ENCODE measurements around the gene SCN5A. TPM values are rescaled to one million over a fixed set of nuclear protein-coding genes. Genes with fewer than 3 reads are reported as not detected.

Gene SCN5A
- total RNA-seq, 1 donor from 2014 or later: 22.1 TPM

DNA sequence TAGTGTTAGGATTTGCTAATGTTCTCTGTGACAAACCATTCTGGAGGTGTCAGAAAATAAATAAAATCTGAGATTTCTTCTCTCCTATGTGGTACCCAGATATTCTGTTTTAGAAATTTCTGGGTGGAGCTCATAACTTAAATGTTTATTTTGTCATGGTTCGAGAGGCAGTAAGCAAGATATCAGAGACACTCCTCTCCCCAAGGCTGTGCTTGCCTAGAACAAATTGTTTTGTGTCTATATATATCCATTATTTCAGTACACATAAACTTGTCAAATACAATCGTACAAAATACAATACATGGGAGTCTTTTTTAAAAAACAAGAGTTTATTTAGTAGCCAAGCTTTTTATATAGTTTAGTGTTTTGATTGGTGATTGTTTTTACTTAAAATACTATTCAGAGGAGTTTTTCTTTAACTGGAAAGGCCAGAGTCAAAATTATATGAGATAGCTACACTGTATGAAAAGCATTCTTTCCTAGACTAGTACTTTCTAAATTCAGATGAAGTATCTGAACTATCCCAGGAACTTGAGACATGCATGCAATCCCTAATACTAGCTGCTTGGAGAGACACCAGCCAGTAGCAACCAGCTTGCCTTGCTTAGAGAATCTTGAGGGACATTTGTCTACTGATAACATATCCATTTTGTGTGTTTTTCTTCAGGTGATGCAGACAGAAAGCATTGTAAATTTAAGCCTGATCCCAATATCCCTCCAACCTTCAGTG is 148.6 kb downstream of the SCN5A start:
- peak; percentile 18 for DNase-seq (ENCODE audit: low spot score)

Other genes with a start within 250 kb of the SCN5A start
- gene ACVR2B, start 195.8 kb downstream of the SCN5A start, total RNA-seq (ENCODE audit: insufficient read depth, low replicate concordance): 10.6 TPM
- 19.5 TPM for gene EXOG, start 153.3 kb downstream of the SCN5A start, total RNA-seq (ENCODE audit: insufficient read depth, low replicate concordance)
- under 0.01 TPM for gene SCN10A, start 166.5 kb upstream of the SCN5A start, total RNA-seq (ENCODE audit: insufficient read depth, low replicate concordance)